Liver (tissue), 9 donors: ENCODE measurements around the gene CCDC6. TPM values are rescaled to one million over a fixed set of nuclear protein-coding genes. Genes with fewer than 3 reads are reported as not detected.

ENCODE experiments used
- DNase-seq: peaks from one replicate; pipeline ENCODE4 v3.0.0-alpha.2; 2017; ENCODE audit warnings: low spot score
- H3K27ac ChIP-seq, 2 donors: one replicate each; pipeline ENCODE4 v1.7.0; 2013; ENCODE audit warnings: inconsistent platforms in 2 of 2, low read length in 2 of 2, control low read depth in 1 of 2, low read depth in 1 of 2, mild to moderate bottlenecking in 1 of 2
- H3K27me3 ChIP-seq, 4 donors: one replicate each; pipeline versions ENCODE4 v1.6.1 to v1.7.0; 2013; ENCODE audit warnings: low read length in 3 of 4, inconsistent platforms in 1 of 4, mild to moderate bottlenecking in 1 of 4, moderate library complexity in 1 of 4; ENCODE audit not compliant: control insufficient read depth in 4 of 4, insufficient read depth in 4 of 4
- H3K36me3 ChIP-seq, 4 donors: one replicate each; pipeline versions ENCODE4 v1.6.1 to v1.7.0; 2013; ENCODE audit warnings: low read length in 3 of 4, mild to moderate bottlenecking in 3 of 4, low read depth in 1 of 4, moderate library complexity in 1 of 4; ENCODE audit not compliant: control insufficient read depth in 4 of 4, insufficient read depth in 3 of 4
- H3K4me1 ChIP-seq, 4 donors: one replicate each; pipeline versions ENCODE4 v1.6.1 to v1.7.0; 2013; ENCODE audit warnings: low read length in 3 of 4, mild to moderate bottlenecking in 3 of 4, moderate library complexity in 1 of 4; ENCODE audit not compliant: control insufficient read depth in 4 of 4, insufficient read depth in 4 of 4
- H3K4me3 ChIP-seq, 3 donors: one replicate each; pipeline versions ENCODE4 v1.6.1 to v1.7.0; 2013; ENCODE audit warnings: low read length in 3 of 3, control low read depth in 1 of 3, low read depth in 1 of 3, mild to moderate bottlenecking in 1 of 3
- H3K9ac ChIP-seq, 2 donors: one replicate each; pipeline ENCODE4 v1.7.0; 2013; ENCODE audit warnings: low read length in 2 of 2, mild to moderate bottlenecking in 2 of 2, moderate library complexity in 2 of 2, control low read depth in 1 of 2, low read depth in 1 of 2
- H3K9me3 ChIP-seq, 4 donors: one replicate each; pipeline versions ENCODE4 v1.6.1 to v1.7.0; 2013; ENCODE audit warnings: low read length in 3 of 4; ENCODE audit not compliant: control insufficient read depth in 4 of 4
- CTCF ChIP-seq: fragments of 150-350 bp; IDR thresholded peaks from 2 replicates; pipeline ENCODE4 v1.5.1; 2017; ENCODE audit warnings: improper control_type of control experiment, low read depth, low read length; ENCODE audit not compliant: missing input control
- EGR1 ChIP-seq, 2 donors: IDR thresholded peaks; 2 replicates each; pipeline ENCODE4 v1.6.1; 2016 to 2018; ENCODE audit warnings: antibody characterized with exemption in 2 of 2, low read depth in 2 of 2
- FOXA1 ChIP-seq: IDR thresholded peaks from 2 replicates; pipeline ENCODE4 v1.6.1; 2016; ENCODE audit warnings: antibody characterized with exemption
- GABPA ChIP-seq, 2 donors: IDR thresholded peaks in 1 of 2; conservative IDR thresholded peaks in 1 of 2; 2 replicates each; pipeline ENCODE4 v1.6.1; 2016; ENCODE audit warnings: antibody characterized with exemption in 2 of 2, mild to moderate bottlenecking in 1 of 2, moderate library complexity in 1 of 2
- HNF4G ChIP-seq: IDR thresholded peaks from 2 replicates; pipeline ENCODE4 v1.6.1; 2016; ENCODE audit warnings: antibody characterized with exemption
- JUND ChIP-seq, 2 donors: IDR thresholded peaks; 2 replicates each; pipeline ENCODE4 v1.6.1; 2016; ENCODE audit warnings: antibody characterized with exemption in 2 of 2
- NR2F2 ChIP-seq: IDR thresholded peaks from 2 replicates; pipeline ENCODE4 v1.6.1; 2016; ENCODE audit warnings: antibody characterized with exemption
- REST ChIP-seq: IDR thresholded peaks from 2 replicates; pipeline ENCODE4 v1.6.1; 2016; ENCODE audit warnings: antibody characterized with exemption, mild to moderate bottlenecking
- SP1 ChIP-seq: IDR thresholded peaks from 2 replicates; pipeline ENCODE4 v1.6.1; 2018; ENCODE audit warnings: antibody characterized with exemption, mild to moderate bottlenecking
- TAF1 ChIP-seq: conservative IDR thresholded peaks from 2 replicates; pipeline ENCODE4 v1.6.1; 2016; ENCODE audit warnings: antibody characterized with exemption, mild to moderate bottlenecking
- YY1 ChIP-seq: IDR thresholded peaks from 2 replicates; pipeline ENCODE4 v1.6.1; 2016; ENCODE audit warnings: antibody characterized with exemption, mild to moderate bottlenecking
- ZBTB33 ChIP-seq: IDR thresholded peaks from 2 replicates; pipeline ENCODE4 v1.6.1; 2016; ENCODE audit warnings: antibody characterized with exemption
- WGBS: extraction: QIAGEN DNeasy Blood & Tissue Kit; methylation state at CpG from one replicate; pipeline ENCODE4 v1.1.7; 2013; 5-methylcytosine and 5-hydroxymethylcytosine counted together
- polyA plus RNA-seq, 2 donors: library from polyadenylated mRNA; stranded (reverse) in 1 of 2; unstranded in 1 of 2; fragments of 200-250 nt in 1 of 2; fragments of >200 nt in 1 of 2; fragmentation: Nextera tagmentation in 1 of 2; extraction: Ambion mirVana in 1 of 2; gene quantifications; one replicate each; pipeline versions ENCODE4 v1.2.1 to v1.2.3, GENCODE V29; 2013 to 2015
- total RNA-seq, 2 donors: library from RNA; depleted of rRNA; stranded (reverse); fragments of >200 nt; gene quantifications; one replicate each; pipeline ENCODE4 v1.2.3, GENCODE V29; 2014
- TF ChIP-seq, protein P1 (sequence below): IDR thresholded peaks from 2 replicates; pipeline ENCODE4 v1.6.1; 2016; ENCODE audit warnings: antibody characterized with exemption
- TF ChIP-seq, protein P2 (sequence below): IDR thresholded peaks from 2 replicates; pipeline ENCODE4 v1.6.1; 2016; ENCODE audit warnings: antibody characterized with exemption
- donor health status: healthy.
- donor health status: healthy.
- donor health status: healthy.
- donor health status: healthy.
- donor health status: healthy.

CCDC6 gene
- total and polyA plus RNA-seq, 4 donors = 4.7 to 14.3 (median 8.8) TPM

DNA sequence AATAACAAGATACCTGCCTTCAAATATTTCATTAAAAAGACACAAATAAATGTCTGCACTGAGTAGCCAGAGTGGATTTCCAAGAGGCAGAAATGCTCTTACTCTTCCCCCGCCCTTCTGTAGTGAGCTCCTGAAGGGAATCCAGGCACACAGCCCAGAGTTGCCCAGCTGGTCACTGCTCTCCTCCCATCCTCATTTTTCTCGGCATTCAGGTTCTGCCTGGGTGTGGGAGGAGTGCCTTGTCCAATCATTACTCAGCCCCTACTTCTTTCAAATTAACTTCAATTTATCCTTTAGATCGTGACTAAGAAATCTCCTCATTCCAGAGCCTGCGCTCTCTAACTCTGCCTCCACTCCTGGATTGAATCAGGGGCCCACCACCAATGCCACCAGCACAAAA lies 12.2 kb downstream of the CCDC6 start:
- no peak for DNase-seq
- no peaks in the 10 kb centered on the region for H3K9me3 ChIP-seq
- no peaks in the 10 kb centered on the region for H3K27me3 ChIP-seq
- peaks cover 0 to 3% (median 0%) of the 10 kb centered on the region in 4 donors for H3K36me3 ChIP-seq
- peaks cover 11 to 14% (median 12%) of the 10 kb centered on the region in 4 donors for H3K4me1 ChIP-seq
- WGBS = 78% methylated on average over 4 of the region's 4 CpGs
- H3K27ac ChIP-seq = no peak overlapping the region
- no peak overlapping the region for H3K9ac ChIP-seq
- H3K4me3 ChIP-seq = no peak overlapping the region
- TF ChIP-seq TAF1 (no peak), JUND (IDR thresholded peaks at IDR 0.05) (no peak), HNF4G (no peak), YY1 (no peak), EGR1 (IDR thresholded peaks at IDR 0.05; ENCODE audit: low read depth in 2 of 2) (no peak)
- TF ChIP-seq, protein P1, sequence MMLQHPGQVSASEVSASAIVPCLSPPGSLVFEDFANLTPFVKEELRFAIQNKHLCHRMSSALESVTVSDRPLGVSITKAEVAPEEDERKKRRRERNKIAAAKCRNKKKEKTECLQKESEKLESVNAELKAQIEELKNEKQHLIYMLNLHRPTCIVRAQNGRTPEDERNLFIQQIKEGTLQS = no peak
- TF ChIP-seq, protein P2, sequence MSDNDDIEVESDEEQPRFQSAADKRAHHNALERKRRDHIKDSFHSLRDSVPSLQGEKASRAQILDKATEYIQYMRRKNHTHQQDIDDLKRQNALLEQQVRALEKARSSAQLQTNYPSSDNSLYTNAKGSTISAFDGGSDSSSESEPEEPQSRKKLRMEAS = no peak

DNA sequence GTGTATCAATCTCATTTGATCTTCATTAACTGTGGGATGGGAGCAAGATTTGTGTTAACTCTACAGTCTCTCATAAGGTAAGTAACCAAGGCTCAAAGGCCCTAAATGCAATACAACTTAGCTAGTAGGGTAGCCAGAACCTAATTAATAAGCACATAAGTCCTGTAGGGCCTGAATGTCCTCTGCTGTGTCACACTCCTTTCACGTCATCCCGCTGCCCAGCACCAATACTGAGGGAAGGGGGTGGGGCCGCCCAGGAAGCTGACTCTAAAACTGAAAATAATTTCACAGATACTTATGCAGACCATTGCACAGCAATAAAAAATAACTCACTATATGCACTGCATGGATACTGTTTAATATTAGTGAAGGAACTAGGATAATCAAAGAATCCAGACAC lies 13.7 kb downstream of the CCDC6 start:
- Histone ChIP-seq H3K36me3 (peaks cover 0 to 3% (median 0%) of the 10 kb centered on the region in 4 donors), H3K4me1 (peaks cover 11 to 14% (median 12%) of the 10 kb centered on the region in 4 donors), H3K9me3 (no peaks in the 10 kb centered on the region), H3K4me3 (no peak overlapping the region), H3K9ac (no peak overlapping the region), H3K27ac (no peak overlapping the region), H3K27me3 (no peaks in the 10 kb centered on the region)
- DNase-seq = no peak
- TF ChIP-seq EGR1 (IDR thresholded peaks at IDR 0.05; ENCODE audit: low read depth in 2 of 2) (no peak), HNF4G (no peak), CTCF (no peak), NR2F2 (no peak), JUND (IDR thresholded peaks at IDR 0.05) (no peak), ZBTB33 (no peak), GABPA (IDR thresholded peaks at IDR 0.05 in 1 of 2, conservative IDR thresholded peaks at IDR 0.05 in 1 of 2) (no peak), SP1 (no peak), REST (no peak), FOXA1 (no peak)
- TF ChIP-seq, protein P1 = no peak
- 83% methylated on average over 3 of the region's 3 CpGs for WGBS
